Left lobe of liver (tissue), 2 donors: ENCODE data around the gene GRK6. TPM values are rescaled to one million over a fixed set of nuclear protein-coding genes. Genes with fewer than 3 reads are reported as not detected.

Experiments used
- ATAC-seq: fragments of 200-7000 bp; cut with Tn5 transposase; one replicate; pipeline ENCODE4 v1.9.1; 2020; ENCODE audit warnings: mild to moderate bottlenecking, moderate library complexity
- DNase-seq: peaks from one replicate; pipeline ENCODE4 v3.0.0-alpha.2; 2020; ENCODE audit warnings: low spot score
- total RNA-seq: library from RNA; stranded (reverse); gene quantifications from one replicate; pipeline ENCODE4 v1.2.1, GENCODE V29; 2021
- donor health status: DM: no; HTN: no; CAD: no; lungs with moderate emphysema.
- donor health status: DM: no; HTN: yes; CAD: no.

The GRK6 gene
- total RNA-seq, 1 donor from 2014 or later: 9.8 TPM

DNA sequence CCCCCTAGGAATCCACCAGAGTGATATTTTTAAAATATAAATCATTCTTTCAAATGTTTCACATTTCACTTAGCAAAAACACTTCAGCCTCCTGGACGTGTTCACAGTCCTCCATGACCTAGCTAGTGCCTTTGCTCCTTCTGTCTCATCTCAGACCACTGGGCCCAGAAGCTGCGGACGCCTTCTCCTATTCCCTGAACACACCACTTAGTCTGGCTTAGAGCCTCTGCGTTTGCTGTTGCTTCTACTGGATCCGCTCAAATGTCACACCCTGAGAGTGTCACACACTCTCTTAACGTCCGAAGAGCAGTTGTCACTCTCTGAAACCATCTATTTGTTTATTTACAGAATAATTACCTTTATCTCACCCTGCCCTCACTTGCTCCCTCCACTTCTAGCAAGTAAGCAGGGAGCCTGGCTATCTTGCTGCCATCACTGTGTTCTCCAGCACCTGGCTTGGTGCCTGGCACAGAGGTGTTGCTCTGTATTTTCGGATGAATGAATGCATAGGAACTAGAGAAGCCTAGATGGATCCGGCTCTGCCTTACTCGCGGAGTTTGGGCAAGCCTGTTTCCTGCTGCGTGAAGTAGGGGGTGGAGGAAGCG is 1.2 kb upstream of the GRK6 start:
- ATAC-seq: no peak

GRCh38 chr5:177425801-177426565 is 493 bp upstream of the GRK6 start:
- peak; percentile 100 for DNase-seq
- ATAC-seq: peak; percentile 90

More for the DNA sequence above, 1.2 kb upstream of the GRK6 start:
- DNase-seq: no peak

DNA sequence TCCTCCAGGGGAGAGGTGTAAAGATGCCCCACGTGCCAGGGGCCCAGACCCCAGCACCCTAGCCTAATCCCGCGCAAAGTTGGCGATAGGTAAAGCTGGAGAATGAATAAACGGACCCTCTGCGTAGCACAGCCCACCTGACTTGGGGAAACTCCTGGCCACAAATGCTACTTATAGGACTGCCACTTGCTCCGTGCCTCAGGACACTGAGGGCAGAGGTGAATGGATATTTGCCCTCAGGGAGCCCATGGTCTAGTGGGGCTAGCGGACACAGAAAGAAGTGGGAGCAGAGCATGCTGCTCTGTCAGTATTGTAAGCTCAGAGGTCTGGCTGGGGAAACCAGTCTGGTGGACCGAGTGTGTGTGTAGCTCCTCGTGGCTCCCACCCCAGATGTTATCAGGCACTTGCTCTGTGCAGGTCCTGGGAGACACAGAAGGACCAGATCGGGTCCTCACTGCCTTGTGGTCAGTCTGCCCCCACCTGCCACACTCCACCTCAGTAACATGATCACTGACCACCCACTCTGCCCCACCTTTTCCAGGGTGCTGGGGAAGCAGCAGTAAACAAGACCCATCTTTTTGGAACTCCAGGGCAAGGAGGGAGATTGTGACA is 841 bp downstream of the GRK6 start:
- no peak for DNase-seq
- ATAC-seq: no peak

DNA sequence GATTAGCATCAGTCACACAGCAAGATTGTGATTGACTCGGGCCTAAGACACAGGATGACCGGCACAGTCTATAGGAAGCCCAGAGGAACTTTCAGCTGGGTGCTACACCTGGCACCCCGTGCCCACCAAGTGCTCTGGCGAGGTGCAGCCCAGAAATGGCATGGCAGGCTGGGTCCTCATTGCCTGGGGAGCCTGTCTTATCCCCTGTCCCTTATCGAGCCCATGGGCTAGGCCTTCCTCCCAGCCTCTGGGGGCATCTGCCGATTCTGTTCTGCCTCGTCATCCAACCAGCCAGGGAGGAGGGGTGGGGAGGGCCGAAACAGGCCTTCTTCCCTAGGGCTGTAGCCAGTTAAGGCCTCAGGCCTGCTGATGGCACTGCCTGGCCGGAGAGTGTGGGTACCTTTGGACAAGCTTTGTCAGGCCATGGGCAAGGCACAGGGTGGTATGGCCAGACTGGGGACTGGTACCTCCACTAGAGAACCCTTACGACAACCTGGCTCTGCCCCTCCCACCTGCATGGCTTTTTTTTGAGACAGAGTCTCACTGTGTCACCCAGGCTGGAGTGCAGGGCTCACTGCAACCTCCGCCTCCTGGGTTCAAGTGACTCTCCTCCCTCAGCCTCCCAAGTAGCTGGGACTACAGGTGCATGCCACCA is 1.6 kb downstream of the GRK6 start:
- ATAC-seq (no peak), DNase-seq (no peak)

DNA sequence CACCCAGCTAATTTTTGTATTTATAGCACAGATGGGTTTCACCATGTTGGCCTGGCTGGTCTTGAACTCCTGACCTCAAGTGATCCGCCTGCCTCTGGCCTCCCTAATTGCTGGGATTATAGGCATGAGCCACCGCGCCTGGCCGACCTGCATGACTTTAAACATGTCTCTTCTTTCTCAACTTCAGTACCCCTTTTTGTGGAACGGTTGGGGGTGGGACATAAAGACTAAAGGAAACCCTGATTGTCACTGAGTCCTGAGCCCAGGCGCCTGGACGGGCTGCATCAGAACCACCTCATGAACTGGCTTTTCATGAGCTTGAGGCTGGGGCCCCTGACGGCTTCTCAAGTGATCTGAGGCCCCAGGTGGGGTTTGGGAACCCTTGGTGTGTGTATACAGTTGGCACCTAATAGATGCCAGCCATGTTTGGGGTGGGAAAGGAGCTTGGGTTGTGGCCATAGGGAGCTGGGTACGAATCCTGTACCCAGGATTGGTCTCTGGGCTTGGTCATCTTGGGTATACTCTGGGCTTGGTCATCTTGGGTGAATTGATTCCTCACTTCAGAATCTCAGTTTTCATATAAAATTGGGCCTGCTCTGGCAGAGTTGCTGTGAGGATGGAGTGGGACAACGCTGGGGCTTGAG is 2.2 kb downstream of the GRK6 start:
- no peak for ATAC-seq
- no peak for DNase-seq

DNA sequence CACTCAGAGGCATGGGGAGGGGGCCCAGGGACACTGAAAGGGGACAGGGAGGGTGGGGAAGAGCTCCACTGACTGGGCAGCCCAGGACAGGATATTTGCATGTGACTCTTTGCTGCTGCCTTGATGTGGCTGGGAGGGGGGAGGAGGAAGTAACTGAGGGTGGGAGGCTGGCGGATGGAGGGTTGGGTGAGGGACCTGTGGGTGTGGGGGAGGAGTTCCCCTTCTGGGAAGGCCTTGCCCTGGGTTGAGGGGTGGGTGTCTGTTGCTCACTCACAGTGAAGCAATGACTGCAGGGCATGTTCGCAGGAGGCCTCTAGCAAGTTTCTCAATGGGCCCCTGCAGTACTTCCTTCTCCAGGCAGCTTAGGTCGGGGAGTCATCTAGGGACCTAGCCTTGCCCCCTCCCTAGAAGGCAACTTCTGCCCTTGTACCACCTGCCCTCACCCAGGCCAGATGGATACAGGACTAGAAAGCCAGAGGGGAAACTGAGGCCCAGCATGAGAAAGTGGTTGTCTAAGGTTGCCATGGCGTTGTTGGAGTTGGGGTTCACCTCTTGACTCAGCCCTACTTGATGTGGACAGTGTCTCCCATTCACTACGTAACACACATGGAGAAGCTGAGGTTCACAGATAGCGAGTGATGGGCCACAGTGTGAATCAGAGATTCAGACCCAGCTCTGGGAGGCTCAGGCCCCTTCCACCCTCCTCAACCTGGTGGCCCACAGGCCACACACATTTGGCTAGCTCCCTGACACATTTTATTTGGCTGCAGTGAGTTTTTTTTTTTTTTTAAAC is 3.0 kb downstream of the GRK6 start:
- DNase-seq (peak; percentile 63), ATAC-seq (no peak)

DNA sequence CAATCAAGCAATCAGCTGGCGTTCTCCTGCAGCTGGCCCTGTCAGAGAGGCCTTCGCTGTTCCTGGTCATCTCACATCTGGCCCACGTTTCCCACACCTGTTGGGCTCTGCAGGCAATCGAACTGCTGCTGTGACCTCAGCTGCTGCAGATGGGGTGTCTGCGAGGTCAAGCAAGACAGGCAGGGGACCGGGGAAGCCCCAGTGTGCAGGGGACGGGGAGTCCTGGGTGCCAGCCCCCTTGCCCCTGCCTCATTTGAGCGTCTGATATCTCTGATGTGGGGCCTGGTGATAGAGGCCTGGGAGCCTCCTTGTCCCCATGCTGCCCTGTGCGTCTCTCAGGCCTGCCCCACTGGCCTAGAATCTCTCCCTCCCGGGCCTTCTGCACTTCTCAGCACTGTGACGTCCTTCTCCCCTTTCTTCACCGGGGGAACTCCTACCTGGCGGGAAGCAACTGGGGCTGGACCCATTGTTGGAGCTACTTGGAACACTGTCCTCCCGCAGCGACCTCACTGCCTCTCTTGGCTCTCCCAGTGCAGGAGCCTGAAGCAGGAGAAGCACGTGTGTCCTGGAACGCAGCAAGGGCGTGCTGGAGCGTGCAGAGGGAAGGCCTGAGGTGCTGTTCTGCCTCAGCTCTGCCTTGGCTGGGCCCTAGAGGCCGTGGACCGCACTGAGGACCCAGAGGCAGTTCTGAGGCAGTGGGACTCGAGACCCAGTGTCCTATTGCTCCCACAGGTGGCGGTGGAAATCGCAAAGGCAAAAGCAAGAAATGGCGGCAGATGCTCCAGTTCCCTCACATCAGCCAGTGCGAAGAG is 3.9 kb downstream of the GRK6 start:
- ATAC-seq (no peak), DNase-seq (no peak)

DNA sequence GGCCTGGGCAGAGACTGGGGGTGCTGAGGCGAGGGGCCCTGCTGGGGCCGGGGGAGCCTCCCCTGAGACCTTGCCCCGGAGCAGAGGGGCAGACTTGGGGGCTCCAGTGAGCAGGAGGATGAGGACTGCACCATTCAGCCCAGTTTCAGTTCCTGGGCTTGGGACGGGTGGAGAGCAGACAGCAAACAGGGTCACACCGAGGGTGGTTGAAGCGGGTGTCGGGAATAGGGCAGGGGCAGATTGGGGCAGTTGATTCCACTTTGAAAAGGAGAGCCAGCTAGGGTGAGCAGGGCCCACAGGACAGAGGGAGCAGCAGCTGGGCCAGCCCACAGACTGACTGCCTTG is 4.5 kb downstream of the GRK6 start:
- DNase-seq (no peak), ATAC-seq (no peak)

DNA sequence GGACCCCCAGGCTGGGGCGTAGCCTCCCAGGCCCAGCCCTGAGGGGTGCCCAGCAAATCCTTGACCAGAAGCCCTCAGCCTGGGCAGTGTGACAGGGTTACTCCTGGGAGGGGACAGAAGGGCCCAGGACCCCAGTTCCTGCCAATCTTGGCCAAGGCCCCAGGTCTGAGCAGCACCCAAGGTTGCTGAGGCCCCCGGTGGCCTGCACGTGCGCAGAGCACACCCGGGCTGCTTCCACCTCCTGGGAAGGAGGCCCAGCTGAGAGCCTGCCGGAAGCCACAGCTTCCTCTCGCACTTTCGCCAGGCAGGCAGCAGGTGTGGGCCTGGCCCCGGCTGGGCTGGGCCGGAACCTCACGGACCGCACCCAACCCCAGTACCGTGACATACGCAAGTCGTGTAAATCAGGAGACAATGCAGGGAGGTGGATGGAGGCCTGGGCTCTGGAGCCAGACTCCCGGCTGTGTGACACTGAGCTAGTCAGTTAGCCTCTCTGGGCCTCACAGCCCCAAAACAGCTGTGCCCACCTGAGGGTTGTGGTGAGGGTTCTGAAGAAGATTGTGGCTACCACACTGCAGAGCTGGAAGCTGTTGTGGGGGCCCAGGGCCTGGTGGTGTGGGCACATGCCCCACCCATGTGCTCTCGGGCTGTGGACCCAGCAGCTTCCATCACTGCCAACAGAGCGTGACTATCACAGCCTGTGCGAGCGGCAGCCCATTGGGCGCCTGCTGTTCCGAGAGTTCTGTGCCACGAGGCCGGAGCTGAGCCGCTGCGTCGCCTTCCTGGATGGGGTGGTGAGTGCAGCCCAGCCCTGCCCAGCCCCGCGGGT is 5.1 kb downstream of the GRK6 start:
- DNase-seq (no peak), ATAC-seq (no peak)

DNA sequence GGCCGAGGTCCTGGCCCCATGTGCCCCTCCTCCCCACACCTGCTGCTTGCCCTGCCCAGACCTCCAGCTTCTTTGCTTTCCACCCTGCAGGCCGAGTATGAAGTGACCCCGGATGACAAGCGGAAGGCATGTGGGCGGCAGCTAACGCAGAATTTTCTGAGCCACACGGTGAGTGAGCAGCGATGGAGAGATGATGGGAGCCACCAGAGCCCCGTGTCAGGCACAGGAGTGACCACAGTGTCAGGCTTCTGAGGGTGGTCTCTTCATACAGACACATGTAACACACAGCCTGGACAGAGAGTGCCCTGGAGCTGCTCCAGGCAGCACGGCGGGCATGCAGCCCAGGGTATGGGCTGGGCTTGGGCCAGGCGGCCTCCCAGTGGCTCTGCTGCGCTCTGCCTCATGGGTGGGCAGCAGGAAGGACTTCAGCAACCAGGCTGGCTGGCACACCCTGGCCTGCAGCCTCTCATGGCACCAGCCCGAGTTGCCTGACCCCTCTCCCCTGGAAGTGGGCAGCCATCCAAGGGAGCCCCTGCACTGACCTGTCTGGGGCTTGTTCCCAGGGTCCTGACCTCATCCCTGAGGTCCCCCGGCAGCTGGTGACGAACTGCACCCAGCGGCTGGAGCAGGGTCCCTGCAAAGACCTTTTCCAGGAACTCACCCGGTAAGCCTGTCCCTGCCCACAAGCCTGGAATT is 5.8 kb downstream of the GRK6 start:
- DNase-seq (no peak), ATAC-seq (peak; percentile 69)

DNA sequence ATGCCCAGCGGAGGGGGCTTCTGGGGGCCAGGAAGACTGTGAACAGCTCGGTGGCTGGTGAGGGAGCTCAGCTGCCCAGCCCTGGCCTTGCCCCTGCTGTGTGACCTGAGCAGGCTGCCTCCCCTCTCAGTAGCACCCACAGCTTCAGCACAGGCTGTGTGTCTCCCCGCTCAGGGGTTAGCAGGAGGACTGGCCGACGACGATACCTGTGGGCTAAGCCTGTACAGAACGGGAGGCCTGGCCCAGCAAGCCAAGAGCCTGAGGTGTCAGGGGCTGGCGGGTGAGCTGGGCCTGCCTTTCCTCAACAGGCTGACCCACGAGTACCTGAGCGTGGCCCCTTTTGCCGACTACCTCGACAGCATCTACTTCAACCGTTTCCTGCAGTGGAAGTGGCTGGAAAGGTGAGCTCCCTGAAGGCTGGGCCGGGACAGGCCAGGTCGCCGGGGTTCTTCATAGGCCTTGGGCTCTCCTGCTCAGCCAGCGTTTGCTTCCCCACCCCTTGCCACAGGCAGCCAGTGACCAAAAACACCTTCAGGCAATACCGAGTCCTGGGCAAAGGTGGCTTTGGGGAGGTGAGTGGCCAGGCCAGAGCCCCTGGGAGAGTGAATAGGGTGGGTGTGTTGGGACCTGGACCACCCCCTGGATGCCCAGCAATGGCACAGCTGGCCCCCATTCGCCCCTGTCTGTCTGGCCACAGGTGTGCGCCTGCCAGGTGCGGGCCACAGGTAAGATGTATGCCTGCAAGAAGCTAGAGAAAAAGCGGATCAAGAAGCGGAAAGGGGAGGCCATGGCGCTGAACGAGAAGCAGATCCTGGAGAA is 6.6 kb downstream of the GRK6 start:
- DNase-seq: no peak

DNA sequence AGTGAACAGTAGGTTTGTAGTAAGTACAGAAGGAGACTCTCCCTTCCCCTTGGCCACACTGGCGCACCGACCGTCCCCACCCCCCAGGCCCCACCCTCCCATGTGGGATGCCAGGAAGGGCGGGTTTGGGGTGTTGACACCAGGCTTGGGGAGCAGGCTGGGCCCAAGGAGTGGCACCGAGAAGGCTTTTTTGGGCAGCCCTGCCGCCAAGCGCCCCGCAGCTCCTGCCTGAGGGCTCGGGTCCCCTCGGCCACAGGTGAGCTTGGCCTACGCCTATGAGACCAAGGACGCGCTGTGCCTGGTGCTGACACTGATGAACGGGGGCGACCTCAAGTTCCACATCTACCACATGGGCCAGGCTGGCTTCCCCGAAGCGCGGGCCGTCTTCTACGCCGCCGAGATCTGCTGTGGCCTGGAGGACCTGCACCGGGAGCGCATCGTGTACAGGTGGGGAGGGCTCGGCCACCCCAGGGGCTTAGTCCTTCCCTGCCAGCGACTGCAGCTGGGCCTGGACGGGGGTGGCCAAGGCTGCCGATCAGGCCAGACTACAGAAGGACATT is 7.3 kb downstream of the GRK6 start:
- no peak for DNase-seq
- ATAC-seq: no peak

More for the DNA sequence above, 6.6 kb downstream of the GRK6 start:
- no peak for ATAC-seq

GRCh38 chr5:177434437-177434836 is 8.0 kb downstream of the GRK6 start:
- no peak for DNase-seq
- no peak for ATAC-seq

GRCh38 chr5:177434942-177435738 is 8.7 kb downstream of the GRK6 start:
- no peak for DNase-seq
- ATAC-seq: no peak

DNA sequence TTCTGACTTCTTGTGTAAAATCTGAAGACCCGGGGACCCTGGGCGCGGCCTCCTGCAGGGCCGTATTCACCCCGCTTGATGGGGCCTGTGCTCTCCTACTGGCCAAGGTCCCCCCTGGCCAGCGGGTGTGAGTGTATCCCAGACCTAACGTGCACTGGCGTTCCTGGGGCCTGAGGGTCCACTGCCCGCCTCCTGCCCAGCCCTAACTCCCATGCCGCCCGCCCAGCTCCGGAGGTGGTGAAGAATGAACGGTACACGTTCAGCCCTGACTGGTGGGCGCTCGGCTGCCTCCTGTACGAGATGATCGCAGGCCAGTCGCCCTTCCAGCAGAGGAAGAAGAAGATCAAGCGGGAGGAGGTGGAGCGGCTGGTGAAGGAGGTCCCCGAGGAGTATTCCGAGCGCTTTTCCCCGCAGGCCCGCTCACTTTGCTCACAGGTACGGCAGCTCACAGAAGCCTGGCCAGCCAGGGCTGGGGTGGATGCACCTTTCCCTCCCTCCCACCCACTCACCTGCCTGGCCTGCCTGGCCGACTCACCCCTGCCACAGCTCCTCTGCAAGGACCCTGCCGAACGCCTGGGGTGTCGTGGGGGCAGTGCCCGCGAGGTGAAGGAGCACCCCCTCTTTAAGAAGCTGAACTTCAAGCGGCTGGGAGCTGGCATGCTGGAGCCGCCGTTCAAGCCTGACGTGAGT is 9.5 kb downstream of the GRK6 start:
- DNase-seq (no peak), ATAC-seq (no peak)

GRCh38 chr5:177437623-177438022 is 11.1 kb downstream of the GRK6 start:
- ATAC-seq: no peak
- no peak for DNase-seq
